ENCODE data around the gene ITGB1BP1. TPM values are rescaled to one million over a fixed set of nuclear protein-coding genes. Genes with fewer than 3 reads are reported as not detected.
A peak's percentile ranks its signal among the peaks of the same experiment; 100 is the strongest.

ITGB1BP1 gene
- total RNA-seq, 4 donors from 2014 or later, result 14.3 to 39.1 (median 32.6) TPM

GRCh38 chr2:9441556-9441955 is 18.2 kb upstream of the ITGB1BP1 start:
- TF ChIP-seq POLR2A (IDR thresholded peaks at IDR 0.05) (no peak), CTCF (IDR thresholded peaks at IDR 0.05) (no peak)
- H3K27me3 ChIP-seq, result no peaks in the 10 kb centered on the region
- WGBS, 2 donors, result 48 to 58% methylated on average over 3 of the region's 3 CpGs

GRCh38 chr2:9440058-9440727 is 16.9 kb upstream of the ITGB1BP1 start:
- Histone ChIP-seq H3K27me3 (no peaks in the 10 kb centered on the region), H3K4me1 (no peaks in the 10 kb centered on the region), H3K4me3 (no peak overlapping the region), H3K9me3 (no peaks in the 10 kb centered on the region), H3K36me3 (peaks cover 0 to 99% (median 24%) of the 10 kb centered on the region in 3 donors), H3K27ac (peak overlapping the region in 1 of 4 donors; percentile 22)
- TF ChIP-seq CTCF (IDR thresholded peaks at IDR 0.05) (no peak), POLR2A (IDR thresholded peaks at IDR 0.05) (no peak)
- DNase-seq, result no peak
- intact Hi-C loops (cut with DNase I), result no loop called here
- 70 to 93% methylated on average over 1 of the region's 1 CpG for WGBS, 2 donors

More at GRCh38 chr2:9441556-9441955, 18.2 kb upstream of the ITGB1BP1 start:
- no peak for DNase-seq
- Histone ChIP-seq H3K36me3 (peaks cover 0 to 99% (median 31%) of the 10 kb centered on the region in 3 donors), H3K27ac (no peak overlapping the region), H3K4me3 (no peak overlapping the region), H3K4me1 (no peaks in the 10 kb centered on the region), H3K9me3 (no peaks in the 10 kb centered on the region)
- intact Hi-C loops (cut with DNase I), result no loop called here

- H3K27ac ChIP-seq, result peak overlapping the region in 1 of 4 donors; percentile 22
Observed at GRCh38 chr2:9439536-9439935, 16.2 kb upstream of the ITGB1BP1 start.

GRCh38 chr2:9434489-9434888 is 11.2 kb upstream of the ITGB1BP1 start:
- DNase-seq, result no peak
- 71 to 79% methylated on average over 2 of the region's 2 CpGs for WGBS, 2 donors

More at GRCh38 chr2:9439536-9439935, 16.2 kb upstream of the ITGB1BP1 start:
- DNase-seq, result no peak
- Histone ChIP-seq H3K9me3 (no peaks in the 10 kb centered on the region), H3K4me1 (no peaks in the 10 kb centered on the region), H3K4me3 (no peak overlapping the region), H3K27me3 (no peaks in the 10 kb centered on the region), H3K36me3 (peaks cover 0 to 99% (median 24%) of the 10 kb centered on the region in 3 donors)
- WGBS, 2 donors, result 95 to 100% methylated on average over 1 of the region's 1 CpG
- TF ChIP-seq POLR2A (IDR thresholded peaks at IDR 0.05) (no peak), CTCF (IDR thresholded peaks at IDR 0.05) (no peak)
- intact Hi-C loops (cut with DNase I), result no loop called here

More at GRCh38 chr2:9434489-9434888, 11.2 kb upstream of the ITGB1BP1 start:
- H3K4me1 ChIP-seq, result no peaks in the 10 kb centered on the region
- H3K9me3 ChIP-seq, result no peaks in the 10 kb centered on the region
- intact Hi-C loops (cut with DNase I), result no loop called here
- H3K27me3 ChIP-seq, result no peaks in the 10 kb centered on the region
- no peak for TF ChIP-seq POLR2A (IDR thresholded peaks at IDR 0.05)
- no peak for TF ChIP-seq CTCF (IDR thresholded peaks at IDR 0.05)
- no peak overlapping the region for H3K4me3 ChIP-seq
- H3K27ac ChIP-seq, result no peak overlapping the region
- H3K36me3 ChIP-seq, result peaks cover 0 to 99% (median 0%) of the 10 kb centered on the region in 3 donors
